Endothelial cell of umbilical vein (primary cell): ENCODE measurements around the gene TMPRSS3. TPM values are rescaled to one million over a fixed set of nuclear protein-coding genes. Genes with fewer than 3 reads are reported as not detected.

Experiments
- BruUV-seq: library from RNA; stranded (reverse); fragments of 400-500 nt; replicated peaks from 2 replicates; lab custom pipeline; 2021; lab: Mats Ljungman, UMichigan
- CTCF ChIA-PET: fragments of 300-600, 350-600 bp; sonication (Branson Sonifier 250); formaldehyde crosslinking; loops from one replicate; lab custom pipeline; 2021; ENCODE audit warnings: antibody characterized with exemption, inconsistent platforms; lab: Charles Lee
- POLR2A ChIA-PET: fragments of 300-600, 350-600 bp; sonication (Branson Sonifier 250); formaldehyde crosslinking; loops from one replicate; lab custom pipeline; 2021; ENCODE audit warnings: antibody characterized with exemption, inconsistent platforms; lab: Charles Lee
- DNase-seq: peaks from one replicate; pipeline ENCODE4 v3.0.0-alpha.2; 2011; ENCODE audit warnings: low read depth, low spot score
- FAIRE-seq: peaks from 2 replicates; lab custom pipeline; 2011; peaks lifted over from hg19 to GRCh38; lab: Jason Lieb, UNC
- H2AFZ ChIP-seq: 2 replicates; pipeline ENCODE4 v1.6.0; 2012; ENCODE audit warnings: low read depth, low read length, control low read depth, inconsistent platforms
- H3K27ac ChIP-seq: 2 replicates; pipeline ENCODE4 v1.5.1; 2011; ENCODE audit warnings: low read depth, mild to moderate bottlenecking, control low read depth, low read length, moderate library complexity; ENCODE audit not compliant: insufficient read depth
- H3K27me3 ChIP-seq, 2 experiments: 2 replicates each; pipeline versions ENCODE4 v1.6.0 to v1.6.1; 2011; ENCODE audit warnings: low read length in 2 of 2, mixed read lengths in 1 of 2; ENCODE audit not compliant: control insufficient read depth in 2 of 2, insufficient read depth in 2 of 2
- H3K36me3 ChIP-seq, 2 experiments: 2 replicates in 1 of 2; 3 replicates in 1 of 2; pipeline ENCODE4 v1.5.1; 2011; ENCODE audit warnings: low read length in 2 of 2, mild to moderate bottlenecking in 1 of 2, moderate library complexity in 1 of 2; ENCODE audit not compliant: control insufficient read depth in 2 of 2, insufficient read depth in 2 of 2; ENCODE audit errors: extremely low read depth in 1 of 2
- H3K4me1 ChIP-seq: 3 replicates; pipeline ENCODE4 v1.5.1; 2011; ENCODE audit warnings: mild to moderate bottlenecking, low read length; ENCODE audit not compliant: control insufficient read depth, insufficient read depth; ENCODE audit errors: extremely low read depth
- H3K4me2 ChIP-seq: 2 replicates; pipeline ENCODE4 v1.6.1; 2011; ENCODE audit warnings: low read length, control low read depth, mixed read lengths; ENCODE audit not compliant: insufficient read depth
- H3K4me3 ChIP-seq, 3 experiments: fragments of 200-600 bp in 1 of 3; sonication (generic), shearing (Covaris generic) in 1 of 3; replicated peaks in 1 of 3; 2 replicates each; pipeline ENCODE4 v1.5.1; 2011 to 2016; ENCODE audit warnings: control low read depth in 3 of 3, low read length in 3 of 3, mild to moderate bottlenecking in 2 of 3, inconsistent platforms in 1 of 3, low read depth in 1 of 3, moderate library complexity in 1 of 3; ENCODE audit not compliant: insufficient read depth in 1 of 3
- H3K79me2 ChIP-seq: 2 replicates; pipeline ENCODE4 v1.6.0; 2012; ENCODE audit warnings: low read length, inconsistent platforms; ENCODE audit not compliant: control insufficient read depth, insufficient read depth
- H3K9ac ChIP-seq: replicated peaks from 2 replicates; pipeline ENCODE3; 2011; ENCODE audit warnings: low read length, control low read depth; ENCODE audit not compliant: insufficient read depth; ENCODE audit errors: extremely low read depth
- H3K9me1 ChIP-seq: replicated peaks from 3 replicates; pipeline ENCODE4 v1.6.0; 2011; ENCODE audit warnings: mild to moderate bottlenecking, low read length; ENCODE audit not compliant: control insufficient read depth, insufficient read depth; ENCODE audit errors: extremely low read depth
- H3K9me3 ChIP-seq: replicated peaks from 2 replicates; pipeline ENCODE4 v1.5.1; 2012; ENCODE audit warnings: low read length, inconsistent platforms; ENCODE audit not compliant: control insufficient read depth, insufficient read depth
- H4K20me1 ChIP-seq: replicated peaks from 2 replicates; pipeline ENCODE3; 2011; ENCODE audit warnings: mild to moderate bottlenecking, low read length; ENCODE audit not compliant: control insufficient read depth, insufficient read depth; ENCODE audit errors: extremely low read depth
- CTCF ChIP-seq, 2 donors: IDR thresholded peaks; 1 replicate in 1 of 2; 2 replicates in 1 of 2; pipeline ENCODE4 v1.5.1; 2011; ENCODE audit warnings: low read length in 2 of 2, mild to moderate bottlenecking in 2 of 2, moderate library complexity in 2 of 2, control low read depth in 1 of 2, inconsistent platforms in 1 of 2, low read depth in 1 of 2; ENCODE audit not compliant: insufficient read depth in 1 of 2; ENCODE audit errors: extremely low read depth in 1 of 2
- EZH2 ChIP-seq: IDR thresholded peaks from 2 replicates; pipeline ENCODE4 v1.6.1; 2012; ENCODE audit warnings: borderline replicate concordance, low read depth, mild to moderate bottlenecking, moderate library complexity, low read length, inconsistent platforms; ENCODE audit not compliant: severe bottlenecking
- FOS ChIP-seq: IDR thresholded peaks from 2 replicates; pipeline ENCODE4 v1.6.1; 2011; ENCODE audit warnings: mild to moderate bottlenecking, low read length, moderate library complexity, borderline replicate concordance; ENCODE audit not compliant: insufficient read depth
- GATA2 ChIP-seq: IDR thresholded peaks from 2 replicates; pipeline ENCODE4 v1.7.0; 2011; ENCODE audit warnings: low read depth, mild to moderate bottlenecking, moderate library complexity, mixed read lengths, low read length; ENCODE audit not compliant: insufficient read length, insufficient read depth
- MAX ChIP-seq: IDR thresholded peaks from 2 replicates; pipeline ENCODE4 v1.6.1; 2011; ENCODE audit not compliant: insufficient read depth, insufficient read length
- dilution Hi-C: fragments of 300-500 bp; cut with MboI; formaldehyde crosslinking; loops from one replicate; pipeline ENCODE4 v1.15.0; 2019; ENCODE audit warnings: low sequenced_read_pairs; ENCODE audit not compliant: extremely low pct_ligation_motif_present
- intact Hi-C: fragments of 100-400 bp; cut with micrococcal nuclease; formaldehyde crosslinking; loops from one replicate; pipeline ENCODE4 v1.10.0; 2022
- polyA plus RNA-seq, 4 experiments: library from polyadenylated mRNA; depleted of rRNA in 3 of 4; stranded (reverse) in 3 of 4; unstranded in 1 of 4; fragments of >200 nt; gene quantifications; 2 replicates each; pipeline versions ENCODE4 v1.2.1 to v1.2.3, GENCODE V29; 2011 to 2012; ENCODE audit warnings: missing spikeins in 1 of 4
- total RNA-seq: library from RNA; stranded (reverse); gene quantifications from 2 replicates; pipeline ENCODE4 v1.2.3, GENCODE V29; 2021

Gene TMPRSS3
- total and polyA plus RNA-seq, 2 donors (not counting 3 experiments of a cell fraction or from before 2014, with no cell fraction given): not detected

- dilution Hi-C loops: no loop called here
- TF ChIP-seq CTCF (IDR thresholded peaks at IDR 0.05; ENCODE audit: extremely low read depth in 1 of 2, insufficient read depth in 1 of 2, low read depth in 1 of 2, low read length in 2 of 2): peak; percentile 68 to 69
- no peak for TF ChIP-seq EZH2
- TF ChIP-seq GATA2: no peak
- TF ChIP-seq MAX: no peak
- TF ChIP-seq FOS: no peak
- Histone ChIP-seq H4K20me1 (no peaks in the 10 kb centered on the region), H3K36me3 (no peaks in the 10 kb centered on the region), H3K4me2 (no peak overlapping the region), H3K9me3 (no peaks in the 10 kb centered on the region), H3K4me3 (no peak overlapping the region), H2AFZ (no peak overlapping the region), H3K4me1 (no peaks in the 10 kb centered on the region), H3K79me2 (no peaks in the 10 kb centered on the region), H3K27me3 (no peaks in the 10 kb centered on the region), H3K9me1 (no peaks in the 10 kb centered on the region), H3K9ac (no peak overlapping the region), H3K27ac (no peak overlapping the region)
- FAIRE-seq: peak; percentile 86
- peak; percentile 31 for DNase-seq
- no TSS peak for BruUV-seq
- intact Hi-C loops: loop anchor here (1.0 kb wide), 3 partner anchors 69 to 236 kb away; no protein-coding TSS in a partner anchor
- POLR2A ChIA-PET: no interaction called here
- CTCF ChIA-PET: interaction anchor here (0.6 to 2.1 kb wide), 21 partner anchors 9 to 264 kb away, joined by 3 to 51 read pairs (median 5); partner anchors contain the start of genes TFF1 and UBASH3A
Observed at GRCh38 chr21:42381347-42381984, 14.4 kb downstream of the TMPRSS3 start.
